Erythroblast (primary cell): Measurements from ENCODE around the gene CRYGN.

ENCODE experiments used
- GATA1 ChIP-seq: IDR thresholded peaks from 2 replicates; pipeline ENCODE4 v1.6.1; 2011; ENCODE audit warnings: low read depth, mild to moderate bottlenecking, control low read depth, low read length, moderate library complexity
- POLR2A ChIP-seq: IDR thresholded peaks from 2 replicates; pipeline ENCODE4 v1.6.1; 2011; ENCODE audit warnings: mild to moderate bottlenecking, low read length

DNA sequence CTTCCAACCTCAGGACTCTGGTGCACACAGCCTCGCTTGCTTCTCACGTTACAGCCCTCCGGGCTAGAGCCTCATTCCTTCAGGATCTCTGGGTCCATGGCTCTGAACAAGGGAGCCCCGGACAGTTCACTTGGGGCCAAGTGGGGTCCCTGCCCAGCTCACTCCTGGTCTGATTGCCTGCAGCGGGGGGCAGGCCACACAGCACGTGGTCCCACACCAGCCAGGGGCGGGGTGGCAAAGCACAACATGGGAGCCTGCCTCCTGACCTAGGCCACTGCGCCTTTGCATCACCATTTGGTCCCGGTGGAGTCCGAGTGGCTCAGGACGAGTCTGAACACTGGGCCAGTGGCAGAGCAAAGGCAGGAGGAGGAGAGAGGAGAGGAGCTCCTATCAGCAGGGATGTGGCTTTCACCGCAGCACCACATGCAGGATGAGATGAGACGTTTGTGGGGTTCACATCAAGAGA, 13.4 kb upstream of the CRYGN start:
- TF ChIP-seq POLR2A (no peak), GATA1 (no peak)
